Suprapubic skin (tissue), 3 donors: ENCODE data around the gene GALR3.

Source experiments
- POLR2AphosphoS5 ChIP-seq, 3 donors: sonication (generic); formaldehyde crosslinking; IDR thresholded peaks; one replicate each; pipeline ENCODE4 v1.6.1; 2017; ENCODE audit warnings: antibody characterized with exemption in 3 of 3
- TF ChIP-seq, protein P1 (sequence below), 2 donors: fragments of 200-600 bp in 1 of 2; fragments of 450-650 bp in 1 of 2; sonication (generic) in 1 of 2; IDR thresholded peaks; one replicate each; pipeline ENCODE4 v1.5.1; 2016 to 2019; ENCODE audit warnings: antibody characterized with exemption in 2 of 2, mild to moderate bottlenecking in 1 of 2, moderate library complexity in 1 of 2

DNA sequence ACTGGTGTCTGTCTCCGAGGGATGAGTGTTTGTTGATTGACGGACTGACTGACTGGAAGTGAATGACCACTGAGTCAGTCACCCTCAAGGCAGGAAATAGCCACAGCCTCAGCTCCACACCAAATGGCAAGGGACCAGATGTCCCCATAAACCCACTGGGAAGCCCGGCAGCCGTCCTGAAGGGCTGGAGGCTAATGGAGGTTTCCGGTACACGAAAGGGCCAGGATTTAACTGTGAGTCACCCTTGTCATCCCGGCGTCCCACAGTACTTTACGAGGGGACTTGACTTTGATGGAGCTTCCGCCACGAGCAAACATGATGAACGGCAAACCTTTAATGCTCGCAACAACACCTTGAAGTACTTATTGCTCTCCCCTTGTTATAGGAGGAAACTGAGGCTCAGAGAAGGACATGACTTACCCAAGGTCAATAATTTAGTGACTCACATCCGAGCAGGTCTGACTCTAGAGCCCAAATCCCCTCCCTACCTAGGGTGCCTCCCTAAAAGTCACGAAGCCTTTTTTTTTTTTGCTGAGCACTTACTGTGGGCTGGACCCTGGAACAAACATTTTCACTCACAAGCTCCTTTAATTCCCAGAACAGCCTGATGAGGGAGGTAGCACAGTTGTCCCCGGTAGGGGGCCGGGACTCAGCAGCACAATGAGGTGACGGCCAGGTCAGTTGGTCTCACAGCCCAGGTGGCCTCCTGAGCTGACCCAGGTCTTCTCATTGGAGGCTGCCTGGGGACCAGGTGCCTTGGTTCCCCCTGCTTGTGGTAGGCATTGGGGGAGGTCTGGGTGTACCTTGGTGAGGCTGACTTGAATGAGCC lies 40.6 kb upstream of the GALR3 start:
- no peak for TF ChIP-seq POLR2AphosphoS5 (IDR thresholded peaks at IDR 0.05)
- TF ChIP-seq, protein P1, sequence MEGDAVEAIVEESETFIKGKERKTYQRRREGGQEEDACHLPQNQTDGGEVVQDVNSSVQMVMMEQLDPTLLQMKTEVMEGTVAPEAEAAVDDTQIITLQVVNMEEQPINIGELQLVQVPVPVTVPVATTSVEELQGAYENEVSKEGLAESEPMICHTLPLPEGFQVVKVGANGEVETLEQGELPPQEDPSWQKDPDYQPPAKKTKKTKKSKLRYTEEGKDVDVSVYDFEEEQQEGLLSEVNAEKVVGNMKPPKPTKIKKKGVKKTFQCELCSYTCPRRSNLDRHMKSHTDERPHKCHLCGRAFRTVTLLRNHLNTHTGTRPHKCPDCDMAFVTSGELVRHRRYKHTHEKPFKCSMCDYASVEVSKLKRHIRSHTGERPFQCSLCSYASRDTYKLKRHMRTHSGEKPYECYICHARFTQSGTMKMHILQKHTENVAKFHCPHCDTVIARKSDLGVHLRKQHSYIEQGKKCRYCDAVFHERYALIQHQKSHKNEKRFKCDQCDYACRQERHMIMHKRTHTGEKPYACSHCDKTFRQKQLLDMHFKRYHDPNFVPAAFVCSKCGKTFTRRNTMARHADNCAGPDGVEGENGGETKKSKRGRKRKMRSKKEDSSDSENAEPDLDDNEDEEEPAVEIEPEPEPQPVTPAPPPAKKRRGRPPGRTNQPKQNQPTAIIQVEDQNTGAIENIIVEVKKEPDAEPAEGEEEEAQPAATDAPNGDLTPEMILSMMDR (IDR thresholded peaks at IDR 0.05), result no peak
